Prostate gland (tissue), 2 donors: ENCODE results near the gene OR3A2.

Experiments
- CTCF ChIP-seq, 4 experiments: fragments of 200-600 bp in 2 of 4; fragments of 450-650 bp in 2 of 4; sonication (generic) in 2 of 4; IDR thresholded peaks; 1 replicate in 3 of 4; 2 replicates in 1 of 4; pipeline ENCODE4 v1.5.1; 2016 to 2019; ENCODE audit warnings: antibody characterized with exemption in 4 of 4, mild to moderate bottlenecking in 2 of 4, moderate library complexity in 2 of 4
- POLR2A ChIP-seq: fragments of 450-650 bp; IDR thresholded peaks from one replicate; pipeline ENCODE4 v1.6.1; 2016; ENCODE audit warnings: antibody characterized with exemption, mild to moderate bottlenecking

DNA sequence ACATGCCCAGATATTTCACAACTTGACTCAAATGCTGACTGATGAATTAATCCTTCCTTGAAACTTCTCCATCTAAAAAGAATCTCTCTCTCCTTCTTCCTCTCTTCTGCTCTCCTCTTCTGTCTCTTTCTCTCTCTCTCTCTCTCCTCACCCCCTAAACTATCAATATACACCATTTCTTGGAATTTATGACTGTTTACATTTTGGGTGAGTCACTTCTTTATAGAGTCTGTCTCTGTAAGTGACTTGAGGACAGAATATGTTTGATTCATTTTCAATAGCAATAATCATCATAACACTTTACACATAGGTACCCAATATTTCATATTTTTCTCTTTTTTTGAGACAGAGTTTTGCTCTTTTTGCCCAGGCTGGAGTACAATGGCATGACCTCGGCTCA lies 103.2 kb downstream of the OR3A2 start:
- TF ChIP-seq POLR2A (no peak), CTCF (IDR thresholded peaks at IDR 0.05) (no peak)
